ENCODE data around the gene GTF3A.

Gene GTF3A

GRCh38 chr13:27406178-27406939 is 18.1 kb upstream of the GTF3A start:
- DNase-seq = peak; percentile 24

- no peak for DNase-seq
Observed at GRCh38 chr13:27408074-27408473, 16.3 kb upstream of the GTF3A start.

- DNase-seq = no peak
Observed at GRCh38 chr13:27409013-27409412, 15.4 kb upstream of the GTF3A start.

- no peak for DNase-seq
Observed at GRCh38 chr13:27411341-27411740, 13.1 kb upstream of the GTF3A start.

GRCh38 chr13:27415116-27415515 is 9.3 kb upstream of the GTF3A start:
- no peak for DNase-seq

- DNase-seq = no peak
Observed at GRCh38 chr13:27419328-27419727, 5.1 kb upstream of the GTF3A start.

- no peak for DNase-seq
Observed at GRCh38 chr13:27421101-27421871, 3.1 kb upstream of the GTF3A start.

GRCh38 chr13:27423333-27423732 is 1.1 kb upstream of the GTF3A start:
- DNase-seq = no peak

GRCh38 chr13:27425158-27425917 is 919 bp downstream of the GTF3A start:
- peak; percentile 29 for DNase-seq

GRCh38 chr13:27425918-27426630 is 1.7 kb downstream of the GTF3A start:
- peak; percentile 76 for DNase-seq

GRCh38 chr13:27427641-27428040 is 3.2 kb downstream of the GTF3A start:
- DNase-seq = no peak

GRCh38 chr13:27428160-27428559 is 3.7 kb downstream of the GTF3A start:
- no peak for DNase-seq

GRCh38 chr13:27432180-27432579 is 7.8 kb downstream of the GTF3A start:
- DNase-seq = no peak

- no peak for DNase-seq
Observed at GRCh38 chr13:27432611-27433210, 8.3 kb downstream of the GTF3A start.

GRCh38 chr13:27437126-27437525 is 12.7 kb downstream of the GTF3A start:
- DNase-seq = no peak

GRCh38 chr13:27440408-27440807 is 16.0 kb downstream of the GTF3A start:
- DNase-seq = no peak

- DNase-seq = peak; percentile 33
Observed at GRCh38 chr13:27442071-27442647, 17.7 kb downstream of the GTF3A start.

- no peak for DNase-seq
Observed at GRCh38 chr13:27442797-27443196, 18.4 kb downstream of the GTF3A start.

- DNase-seq = no peak
Observed at GRCh38 chr13:27446986-27447583, 22.7 kb downstream of the GTF3A start.

- DNase-seq = no peak
Observed at GRCh38 chr13:27448308-27448707, 23.9 kb downstream of the GTF3A start.

GRCh38 chr13:27449081-27449603 is 24.7 kb downstream of the GTF3A start:
- DNase-seq = no peak

Measured in activated naive CD4-positive, alpha-beta T cell treated with Interleukin-2 at 50 U/mL for 16 hours (primary cell).